SK-N-MC (cell line): Measurements from ENCODE around the gene RBMS1.

Experiments
- EZH2 ChIP-seq: fragments of 200-600 bp; sonication (generic); IDR thresholded peaks from one replicate; pipeline ENCODE4 v1.6.1; 2017; ENCODE audit warnings: antibody characterized with exemption
- FOXP2 ChIP-seq: optimal IDR thresholded peaks from 2 replicates; pipeline ENCODE3; 2011; ENCODE audit warnings: mild to moderate bottlenecking, moderate library complexity; ENCODE audit not compliant: insufficient read depth; ENCODE audit errors: extremely low read length, control extremely low read depth
- POLR2AphosphoS5 ChIP-seq: IDR thresholded peaks from 2 replicates; pipeline ENCODE4 v1.6.1; 2012; ENCODE audit warnings: mild to moderate bottlenecking, low read depth, low read length, borderline replicate concordance

- no peak for TF ChIP-seq EZH2
- TF ChIP-seq POLR2AphosphoS5: no peak
- no peak for TF ChIP-seq FOXP2
These were observed 14.9 kb downstream of the RBMS1 start for GRCh38 chr2:160478660-160479059.
